Spleen (tissue), 7 donors: ENCODE measurements around the gene ERMN.

Source experiments
- POLR2A ChIP-seq, 3 donors: fragments of 450-650 bp; IDR thresholded peaks; one replicate each; pipeline ENCODE4 v1.5.1; 2017; ENCODE audit warnings: antibody characterized with exemption in 3 of 3, mild to moderate bottlenecking in 1 of 3
- TF ChIP-seq, protein P1 (sequence below), 11 experiments: fragments of 200-600 bp in 7 of 11; fragments of 450-650 bp in 4 of 11; sonication (generic) in 4 of 11; IDR thresholded peaks in 8 of 11; conservative IDR thresholded peaks in 3 of 11; 1 replicate in 7 of 11; 2 replicates in 4 of 11; pipeline versions ENCODE4 v1.4.0 to v1.8.0; 2016 to 2021; ENCODE audit warnings: antibody characterized with exemption in 11 of 11, inconsistent platforms in 4 of 11, mild to moderate bottlenecking in 1 of 11
- donor health status: DM: no; HTN: no; CAD: no; lungs with moderate emphysema.
- donor health status: DM: no; HTN: no; CAD: no.
- donor health status: DM: no; HTN: no; CAD: no.

DNA sequence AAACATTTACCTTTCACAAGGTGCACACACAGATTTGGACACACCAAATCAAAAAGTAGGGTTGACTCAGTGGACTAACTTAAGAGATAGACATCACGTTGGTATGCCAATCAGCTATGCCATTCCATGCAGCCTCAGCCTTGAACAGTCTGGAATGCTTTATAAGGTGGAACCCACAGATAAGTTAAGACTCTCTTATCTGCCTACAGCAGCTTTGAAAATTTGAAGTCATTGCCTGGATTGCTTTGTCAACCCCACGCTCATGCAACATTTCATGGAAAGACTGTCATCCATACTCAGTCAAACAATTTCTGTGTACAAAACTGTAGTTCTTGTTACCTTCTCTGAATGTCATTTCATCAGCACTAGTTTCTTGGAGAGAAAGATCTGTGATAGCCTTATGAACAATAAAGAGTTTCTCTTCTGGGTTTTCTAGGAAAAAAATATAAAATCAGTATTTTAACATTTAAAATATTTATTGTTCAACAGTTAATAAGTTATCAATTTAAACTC is 1.2 kb downstream of the ERMN start:
- TF ChIP-seq, protein P1, sequence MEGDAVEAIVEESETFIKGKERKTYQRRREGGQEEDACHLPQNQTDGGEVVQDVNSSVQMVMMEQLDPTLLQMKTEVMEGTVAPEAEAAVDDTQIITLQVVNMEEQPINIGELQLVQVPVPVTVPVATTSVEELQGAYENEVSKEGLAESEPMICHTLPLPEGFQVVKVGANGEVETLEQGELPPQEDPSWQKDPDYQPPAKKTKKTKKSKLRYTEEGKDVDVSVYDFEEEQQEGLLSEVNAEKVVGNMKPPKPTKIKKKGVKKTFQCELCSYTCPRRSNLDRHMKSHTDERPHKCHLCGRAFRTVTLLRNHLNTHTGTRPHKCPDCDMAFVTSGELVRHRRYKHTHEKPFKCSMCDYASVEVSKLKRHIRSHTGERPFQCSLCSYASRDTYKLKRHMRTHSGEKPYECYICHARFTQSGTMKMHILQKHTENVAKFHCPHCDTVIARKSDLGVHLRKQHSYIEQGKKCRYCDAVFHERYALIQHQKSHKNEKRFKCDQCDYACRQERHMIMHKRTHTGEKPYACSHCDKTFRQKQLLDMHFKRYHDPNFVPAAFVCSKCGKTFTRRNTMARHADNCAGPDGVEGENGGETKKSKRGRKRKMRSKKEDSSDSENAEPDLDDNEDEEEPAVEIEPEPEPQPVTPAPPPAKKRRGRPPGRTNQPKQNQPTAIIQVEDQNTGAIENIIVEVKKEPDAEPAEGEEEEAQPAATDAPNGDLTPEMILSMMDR (IDR thresholded peaks at IDR 0.05 in 8 of 11, conservative IDR thresholded peaks at IDR 0.05 in 3 of 11): no peak
- TF ChIP-seq POLR2A (IDR thresholded peaks at IDR 0.05): no peak
